ENCODE results near the gene IQSEC2.

IQSEC2 gene

DNA sequence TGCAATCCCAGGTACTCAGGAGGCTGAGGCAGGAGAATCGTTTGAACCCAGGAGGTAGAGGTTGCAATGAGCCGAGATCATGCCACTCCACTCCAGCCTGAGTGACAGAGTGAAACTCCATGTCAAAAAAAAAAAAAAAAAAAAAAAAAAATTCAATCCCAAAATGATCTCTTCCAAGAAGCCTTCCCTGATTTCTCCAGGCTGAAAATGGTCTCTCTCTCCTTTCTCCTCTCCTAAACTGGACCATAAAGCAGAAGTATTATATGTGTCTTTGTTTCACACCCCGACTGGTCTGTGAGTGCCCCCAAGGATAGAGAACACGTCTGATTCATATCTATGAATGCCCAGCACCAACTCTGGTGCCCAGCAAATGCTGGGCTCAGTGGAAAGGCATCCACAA is 39.1 kb downstream of the IQSEC2 start:
- no peak for DNase-seq (ENCODE audit: low spot score)

GRCh38 chrX:53241558-53241957 is 39.8 kb downstream of the IQSEC2 start:
- DNase-seq (ENCODE audit: low spot score), result no peak

DNA sequence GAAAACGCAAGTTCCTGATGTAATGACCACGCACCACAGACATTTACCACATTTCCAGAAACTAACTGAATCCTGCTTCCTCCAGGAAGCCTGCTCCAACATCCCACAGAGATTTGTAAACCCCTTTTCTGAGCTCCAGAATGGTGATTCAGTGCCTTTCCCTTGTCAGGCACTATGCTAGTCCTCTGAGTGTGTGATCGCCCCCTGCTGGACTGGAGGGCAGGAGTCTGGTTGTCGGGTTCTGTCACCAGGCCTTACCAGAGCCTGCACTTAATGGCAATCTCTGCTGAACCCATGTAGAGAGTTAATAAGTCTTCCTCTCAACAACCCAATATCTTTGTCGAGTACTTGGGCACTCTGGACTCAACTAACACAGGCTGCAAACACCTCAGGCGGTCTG is 41.9 kb downstream of the IQSEC2 start:
- DNase-seq (ENCODE audit: low spot score), result no peak

DNA sequence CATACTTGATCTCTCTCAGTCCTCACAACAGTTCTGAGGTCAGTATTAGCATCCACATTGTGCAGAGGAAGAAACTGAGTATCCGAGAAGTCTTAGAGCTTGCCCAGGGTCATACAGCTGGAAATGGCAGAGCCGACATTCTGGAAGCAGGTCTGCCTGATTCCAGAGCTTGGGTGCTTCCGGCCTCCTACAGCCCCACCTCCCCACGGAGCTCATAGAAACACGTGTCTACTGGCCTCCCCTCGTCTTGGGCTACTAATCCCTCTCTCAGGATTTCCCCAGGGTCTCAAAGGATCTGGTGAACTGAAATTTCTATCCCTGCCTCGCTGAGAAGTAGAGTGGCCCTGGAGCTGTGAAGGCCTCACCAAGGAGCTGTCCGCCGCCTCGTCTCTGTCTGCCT is 44.3 kb downstream of the IQSEC2 start:
- DNase-seq (ENCODE audit: low spot score), result no peak

DNA sequence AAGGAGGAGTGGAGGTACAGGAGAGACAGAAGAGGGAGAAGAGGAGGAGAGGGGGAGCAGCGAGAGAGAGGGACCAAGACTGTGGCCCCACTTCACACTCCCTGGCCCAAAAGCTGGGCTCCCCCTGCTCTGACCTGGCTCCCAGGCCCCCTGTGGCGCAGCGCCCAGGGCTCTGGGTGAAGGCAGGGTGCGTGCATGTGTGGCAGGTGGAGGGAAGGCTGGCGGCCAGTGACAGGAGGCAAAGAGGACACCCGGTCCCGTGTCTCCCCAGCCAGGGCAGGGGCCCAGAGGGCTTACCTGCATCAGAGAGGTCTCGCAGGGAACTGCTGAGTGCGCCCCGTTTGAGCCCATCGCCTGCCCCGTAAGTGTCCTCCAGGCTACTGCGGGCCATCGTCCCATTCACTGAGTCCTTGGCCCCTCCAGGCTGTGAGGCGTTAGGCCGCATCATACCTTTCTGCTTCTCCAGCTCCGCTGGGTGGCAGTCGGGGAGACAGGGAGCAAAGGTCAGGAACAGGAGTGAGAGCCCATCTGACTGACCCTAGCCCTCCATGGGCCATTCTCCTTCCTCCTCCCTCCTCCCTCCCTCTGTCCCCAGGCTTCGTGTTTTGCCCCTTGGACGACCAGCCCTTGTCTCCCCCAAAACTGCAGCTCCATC is 45.2 kb downstream of the IQSEC2 start:
- DNase-seq (ENCODE audit: low spot score), result no peak

GRCh38 chrX:53235566-53235965 is 45.8 kb downstream of the IQSEC2 start:
- DNase-seq (ENCODE audit: low spot score), result no peak

GRCh38 chrX:53234484-53234883 is 46.9 kb downstream of the IQSEC2 start:
- no peak for DNase-seq (ENCODE audit: low spot score)

DNA sequence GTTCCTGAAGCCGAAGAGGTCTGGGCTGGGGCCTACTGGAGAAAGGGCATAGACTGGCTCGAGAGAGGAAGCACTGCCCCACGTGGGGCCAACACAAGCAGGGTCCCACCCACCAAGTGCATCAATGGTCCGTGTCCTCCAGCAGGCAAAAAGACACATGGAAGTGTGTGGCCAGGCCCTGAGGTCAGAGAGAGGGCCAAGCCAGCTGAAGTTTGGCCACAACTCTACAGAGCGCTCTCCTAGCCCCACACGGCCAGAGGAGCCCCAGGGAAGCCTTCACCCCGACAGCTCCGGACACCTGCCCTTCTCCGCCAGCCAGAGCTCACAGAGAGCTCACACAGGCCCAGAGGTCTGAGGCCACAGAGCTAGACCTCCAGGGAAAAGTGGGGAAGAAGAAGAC is 47.8 kb downstream of the IQSEC2 start:
- DNase-seq (ENCODE audit: low spot score), result no peak

GRCh38 chrX:53230116-53230515 is 51.3 kb downstream of the IQSEC2 start:
- no peak for DNase-seq (ENCODE audit: low spot score)

DNA sequence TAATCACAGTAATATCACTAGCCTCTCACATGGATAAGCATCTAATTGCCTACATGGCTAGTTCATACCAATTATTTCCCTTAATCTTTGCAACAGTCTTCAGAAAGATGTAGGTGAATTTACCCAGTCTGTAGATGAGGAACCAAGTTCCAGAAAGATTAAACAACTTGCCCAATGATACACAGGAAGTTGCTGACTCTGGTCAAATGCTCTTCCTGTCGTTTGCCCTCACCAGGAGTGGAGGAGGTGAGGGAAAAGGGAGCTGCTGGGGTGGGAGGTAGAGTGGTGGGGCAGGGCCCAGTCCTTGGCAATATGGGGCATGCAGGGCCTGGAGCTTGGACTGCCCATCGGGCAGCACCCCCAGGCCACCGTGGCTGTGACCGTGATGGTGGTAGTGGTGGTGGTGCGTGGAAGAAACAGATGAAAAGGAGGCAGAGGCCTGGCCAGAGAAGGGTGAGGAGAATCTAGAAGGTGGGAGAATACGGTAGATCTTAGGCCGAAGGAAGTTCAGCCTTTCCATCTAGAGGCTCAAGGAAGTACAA is 54.1 kb downstream of the IQSEC2 start:
- DNase-seq (ENCODE audit: low spot score), result no peak

DNA sequence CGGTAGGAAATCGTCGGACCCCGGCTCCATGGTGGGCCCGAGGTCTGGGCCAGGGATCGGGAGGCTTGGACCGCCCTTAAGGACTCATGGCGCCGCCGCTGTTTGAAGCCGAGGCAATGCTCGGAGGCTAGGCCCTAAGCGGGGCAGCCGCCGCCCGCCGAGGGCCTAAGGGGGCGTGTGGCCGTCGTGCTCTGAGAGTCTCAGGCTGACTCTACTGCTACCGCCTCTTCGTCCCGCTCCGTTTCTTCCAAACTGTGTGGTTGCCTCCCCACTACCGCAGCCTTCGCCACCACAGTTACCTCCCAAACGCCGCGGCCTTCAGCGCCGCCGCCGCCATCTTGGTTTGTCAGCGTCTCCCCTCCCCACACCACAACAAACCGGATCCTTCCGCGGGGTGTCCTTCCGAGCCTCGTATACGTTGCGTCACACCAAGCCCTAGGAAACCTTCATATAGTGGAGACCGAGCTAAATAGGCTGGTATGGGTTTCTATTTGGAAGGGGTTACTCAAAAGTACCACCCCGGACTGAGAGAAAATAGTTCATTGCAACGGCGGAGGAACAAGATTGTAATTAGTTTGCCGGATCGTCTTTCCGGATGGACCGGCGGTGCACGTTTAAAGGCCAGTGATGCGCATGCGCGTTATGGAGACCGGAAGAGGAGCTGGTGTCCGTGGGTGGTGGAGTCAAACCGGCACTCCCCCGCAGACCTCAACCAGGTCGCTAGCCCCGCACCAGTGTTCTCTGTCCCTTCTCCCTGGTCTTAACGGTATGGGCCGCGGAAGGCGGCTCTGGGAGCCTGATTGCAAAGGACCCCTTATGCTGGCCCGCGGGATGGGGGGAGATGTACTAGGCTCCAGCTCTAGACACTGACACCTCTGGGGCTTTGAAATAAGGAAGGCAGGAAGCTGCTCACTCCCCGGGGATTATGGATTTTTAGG is 56.3 kb downstream of the IQSEC2 start, which contains the start of gene KDM5C:
Gene KDM5C (minus strand): TSS at position 348 of the 938 bp plus-strand sequence. CDS start 318 bp downstream, at position 30.
- peak; percentile 95 for DNase-seq (ENCODE audit: low spot score)

DNA sequence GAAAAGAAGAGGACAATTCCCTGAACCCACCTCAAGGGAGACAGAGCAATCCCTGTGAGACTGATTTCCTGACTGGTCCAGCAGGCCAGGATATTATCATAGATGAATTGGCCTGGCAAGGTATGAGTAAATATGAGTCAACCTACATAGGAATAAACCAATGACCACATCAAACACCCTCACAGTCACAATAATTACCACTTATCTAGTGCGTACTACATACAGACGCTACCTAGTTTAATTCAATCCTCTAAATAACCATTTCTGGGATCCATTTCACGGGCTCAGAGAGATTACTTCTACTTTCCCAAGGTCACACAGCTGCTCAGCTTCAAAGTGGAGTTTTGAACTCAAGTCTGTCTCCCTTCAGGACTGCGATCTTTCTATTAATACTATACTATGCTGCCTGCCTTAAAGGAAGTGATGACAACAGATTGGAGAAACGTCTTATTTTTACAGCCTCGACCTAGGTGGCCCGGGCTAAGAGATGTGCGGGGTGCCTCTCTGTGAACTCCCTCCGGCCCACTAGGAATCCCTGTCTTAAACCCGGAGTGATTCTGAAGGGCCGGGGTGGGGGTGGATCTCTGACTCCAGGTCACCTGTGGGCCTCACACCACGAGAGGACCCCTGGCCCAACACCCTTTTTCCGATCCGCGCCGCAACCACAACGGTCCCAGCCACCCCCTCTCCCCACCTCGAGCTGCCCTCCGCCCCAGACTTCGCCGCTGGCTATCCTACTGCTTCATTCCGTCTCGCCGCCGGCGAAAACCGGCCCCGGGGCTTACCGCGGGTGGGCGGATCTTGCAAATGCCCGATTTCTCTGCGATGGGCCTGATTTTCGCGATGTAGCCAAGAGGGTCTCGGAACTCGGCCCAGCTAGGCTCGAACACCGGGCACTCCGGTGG is 57.2 kb downstream of the IQSEC2 start:
- DNase-seq (ENCODE audit: low spot score), result peak; percentile 62

- no peak for DNase-seq (ENCODE audit: low spot score)
Measured at GRCh38 chrX:53223068-53223693, 58.2 kb downstream of the IQSEC2 start.

All from ecto neural progenitor cell (in vitro differentiated cells).